ENCODE data around the gene SPDL1. TPM values are rescaled to one million over a fixed set of nuclear protein-coding genes. Genes with fewer than 3 reads are reported as not detected.

SPDL1 gene
- total RNA-seq, 1 experiment from 2014 or later: 72.6 TPM

DNA sequence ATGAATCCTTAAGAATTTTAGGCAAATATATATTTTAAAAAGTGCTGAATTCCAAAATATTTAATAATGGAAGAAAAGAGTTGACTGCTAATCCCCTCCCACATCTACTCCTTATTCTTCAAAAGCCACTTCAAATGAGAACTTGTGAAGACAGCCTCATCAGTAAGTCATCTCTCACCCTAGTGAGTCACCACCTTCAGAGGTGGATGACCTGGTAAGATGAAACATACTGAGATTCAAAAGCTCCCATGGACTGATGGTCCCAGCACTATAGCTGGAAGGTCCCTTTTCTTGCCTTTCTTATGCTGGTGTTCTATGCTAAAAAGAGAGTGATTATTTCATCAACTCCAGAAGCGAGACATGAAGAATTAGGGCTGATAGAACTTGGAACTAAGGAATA, 37.8 kb upstream of the SPDL1 start:
- TF ChIP-seq, protein P1, sequence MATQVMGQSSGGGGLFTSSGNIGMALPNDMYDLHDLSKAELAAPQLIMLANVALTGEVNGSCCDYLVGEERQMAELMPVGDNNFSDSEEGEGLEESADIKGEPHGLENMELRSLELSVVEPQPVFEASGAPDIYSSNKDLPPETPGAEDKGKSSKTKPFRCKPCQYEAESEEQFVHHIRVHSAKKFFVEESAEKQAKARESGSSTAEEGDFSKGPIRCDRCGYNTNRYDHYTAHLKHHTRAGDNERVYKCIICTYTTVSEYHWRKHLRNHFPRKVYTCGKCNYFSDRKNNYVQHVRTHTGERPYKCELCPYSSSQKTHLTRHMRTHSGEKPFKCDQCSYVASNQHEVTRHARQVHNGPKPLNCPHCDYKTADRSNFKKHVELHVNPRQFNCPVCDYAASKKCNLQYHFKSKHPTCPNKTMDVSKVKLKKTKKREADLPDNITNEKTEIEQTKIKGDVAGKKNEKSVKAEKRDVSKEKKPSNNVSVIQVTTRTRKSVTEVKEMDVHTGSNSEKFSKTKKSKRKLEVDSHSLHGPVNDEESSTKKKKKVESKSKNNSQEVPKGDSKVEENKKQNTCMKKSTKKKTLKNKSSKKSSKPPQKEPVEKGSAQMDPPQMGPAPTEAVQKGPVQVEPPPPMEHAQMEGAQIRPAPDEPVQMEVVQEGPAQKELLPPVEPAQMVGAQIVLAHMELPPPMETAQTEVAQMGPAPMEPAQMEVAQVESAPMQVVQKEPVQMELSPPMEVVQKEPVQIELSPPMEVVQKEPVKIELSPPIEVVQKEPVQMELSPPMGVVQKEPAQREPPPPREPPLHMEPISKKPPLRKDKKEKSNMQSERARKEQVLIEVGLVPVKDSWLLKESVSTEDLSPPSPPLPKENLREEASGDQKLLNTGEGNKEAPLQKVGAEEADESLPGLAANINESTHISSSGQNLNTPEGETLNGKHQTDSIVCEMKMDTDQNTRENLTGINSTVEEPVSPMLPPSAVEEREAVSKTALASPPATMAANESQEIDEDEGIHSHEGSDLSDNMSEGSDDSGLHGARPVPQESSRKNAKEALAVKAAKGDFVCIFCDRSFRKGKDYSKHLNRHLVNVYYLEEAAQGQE (IDR thresholded peaks at IDR 0.05; ENCODE audit: insufficient read depth in 1 of 2, low read depth in 2 of 2, low read length in 1 of 2): no peak
- TF ChIP-seq TCF7L2 (IDR thresholded peaks at IDR 0.05; ENCODE audit: low read depth, low read length) (no peak), SIN3A (IDR thresholded peaks at IDR 0.05; ENCODE audit: borderline replicate concordance, insufficient read depth, low read depth, low read length) (no peak), POLR2AphosphoS5 (IDR thresholded peaks at IDR 0.05; ENCODE audit: low read depth, low read length) (no peak)
- TF ChIP-seq, protein P2, sequence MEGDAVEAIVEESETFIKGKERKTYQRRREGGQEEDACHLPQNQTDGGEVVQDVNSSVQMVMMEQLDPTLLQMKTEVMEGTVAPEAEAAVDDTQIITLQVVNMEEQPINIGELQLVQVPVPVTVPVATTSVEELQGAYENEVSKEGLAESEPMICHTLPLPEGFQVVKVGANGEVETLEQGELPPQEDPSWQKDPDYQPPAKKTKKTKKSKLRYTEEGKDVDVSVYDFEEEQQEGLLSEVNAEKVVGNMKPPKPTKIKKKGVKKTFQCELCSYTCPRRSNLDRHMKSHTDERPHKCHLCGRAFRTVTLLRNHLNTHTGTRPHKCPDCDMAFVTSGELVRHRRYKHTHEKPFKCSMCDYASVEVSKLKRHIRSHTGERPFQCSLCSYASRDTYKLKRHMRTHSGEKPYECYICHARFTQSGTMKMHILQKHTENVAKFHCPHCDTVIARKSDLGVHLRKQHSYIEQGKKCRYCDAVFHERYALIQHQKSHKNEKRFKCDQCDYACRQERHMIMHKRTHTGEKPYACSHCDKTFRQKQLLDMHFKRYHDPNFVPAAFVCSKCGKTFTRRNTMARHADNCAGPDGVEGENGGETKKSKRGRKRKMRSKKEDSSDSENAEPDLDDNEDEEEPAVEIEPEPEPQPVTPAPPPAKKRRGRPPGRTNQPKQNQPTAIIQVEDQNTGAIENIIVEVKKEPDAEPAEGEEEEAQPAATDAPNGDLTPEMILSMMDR (IDR thresholded peaks at IDR 0.05): no peak
- BruUV-seq (replicated peaks): no TSS peak
- ChIA-PET POLR2A (interaction anchor here (0.6 kb wide), 2 partner anchors 30 to 485 kb away, joined by 4 to 5 read pairs; no protein-coding TSS in a partner anchor), CTCF (no interaction called here)
- ATAC-seq: no peak
- H3K27ac ChIP-seq (ENCODE audit: low read length): no peak overlapping the region; the same call in 1 of the 2 replicates
- in situ Hi-C loops (cut with HindIII; ENCODE audit: low pct_unique_long_range_greater_than_20kb, low sequenced_read_pairs) (no loop called here), intact Hi-C loops (cut with micrococcal nuclease; ENCODE audit: unreplicated experiment) (loop anchor here (5.0 kb wide), 1 partner anchor 243 kb away; the partner anchor contains the start of gene SLIT3)
- H3K4me3 ChIP-seq (ENCODE audit: low read depth in 2 of 2, low read length in 2 of 2): no peak overlapping the region
- no peaks in the 10 kb centered on the region for H3K27me3 ChIP-seq (ENCODE audit: control insufficient read depth, insufficient read depth, low read length)
- H3K4me1 ChIP-seq (ENCODE audit: control insufficient read depth, insufficient read depth, low read length): no peaks in the 10 kb centered on the region; the same call in 1 of the 2 replicates
- H3K9me3 ChIP-seq (ENCODE audit: control insufficient read depth, insufficient read depth, low read depth, low read length): no peaks in the 10 kb centered on the region; the same call in 1 of the 2 replicates
- no peaks in the 10 kb centered on the region for H3K36me3 ChIP-seq (ENCODE audit: control insufficient read depth, insufficient read depth, low read length)
- no peak for DNase-seq (ENCODE audit: low read depth, low spot score)

- POLR2A ChIA-PET: no interaction called here
- ATAC-seq (no peak), DNase-seq (ENCODE audit: low read depth, low spot score) (no peak)
- no peaks in the 10 kb centered on the region; the same call in 1 of the 2 replicates for H3K36me3 ChIP-seq (ENCODE audit: control insufficient read depth, insufficient read depth, low read length)
- CTCF ChIA-PET: no interaction called here
- no TSS peak for BruUV-seq (replicated peaks)
- no peaks in the 10 kb centered on the region for H3K27me3 ChIP-seq (ENCODE audit: control insufficient read depth, insufficient read depth, low read length)
- TF ChIP-seq, protein P1 (IDR thresholded peaks at IDR 0.05; ENCODE audit: insufficient read depth in 1 of 2, low read depth in 2 of 2, low read length in 1 of 2): no peak
- TF ChIP-seq, protein P2 (IDR thresholded peaks at IDR 0.05): no peak
- TF ChIP-seq SIN3A (IDR thresholded peaks at IDR 0.05; ENCODE audit: borderline replicate concordance, insufficient read depth, low read depth, low read length) (no peak), POLR2AphosphoS5 (IDR thresholded peaks at IDR 0.05; ENCODE audit: low read depth, low read length) (no peak), TCF7L2 (IDR thresholded peaks at IDR 0.05; ENCODE audit: low read depth, low read length) (no peak)
- no peaks in the 10 kb centered on the region; the same call in 1 of the 2 replicates for H3K9me3 ChIP-seq (ENCODE audit: control insufficient read depth, insufficient read depth, low read depth, low read length)
- H3K4me3 ChIP-seq (ENCODE audit: low read depth in 2 of 2, low read length in 2 of 2): no peak overlapping the region
- no peak overlapping the region for H3K27ac ChIP-seq (ENCODE audit: low read length)
- in situ Hi-C loops (cut with HindIII; ENCODE audit: low pct_unique_long_range_greater_than_20kb, low sequenced_read_pairs): no loop called here
- H3K4me1 ChIP-seq (ENCODE audit: control insufficient read depth, insufficient read depth, low read length): no peaks in the 10 kb centered on the region; the same call in 1 of the 2 replicates
- intact Hi-C loops (cut with micrococcal nuclease; ENCODE audit: unreplicated experiment): loop anchor here (5.0 kb wide), 1 partner anchor 244 kb away; the partner anchor contains the start of gene SLIT3
These were observed 37.2 kb upstream of the SPDL1 start for GRCh38 chr5:169546346-169546745.

All from Panc1 (cell line).